Gastrocnemius medialis (tissue), 4 donors: Measurements from ENCODE around the gene CD274. TPM values are rescaled to one million over a fixed set of nuclear protein-coding genes. Genes with fewer than 3 reads are reported as not detected.

Source experiments
- ATAC-seq, 2 donors: fragments of 150-250 bp; one replicate each; pipeline ENCODE4 v1.9.1; 2016
- DNase-seq, 2 donors: peaks; one replicate each; pipeline ENCODE4 v3.0.0-alpha.2; 2019
- H3K27ac ChIP-seq, 4 donors: fragments of 200-600 bp; sonication (generic); 1 replicate in 1 of 4; 2 replicates in 3 of 4; pipeline ENCODE4 v1.5.1; 2016 to 2018; ENCODE audit warnings: mild to moderate bottlenecking in 2 of 4, moderate library complexity in 1 of 4
- H3K27me3 ChIP-seq, 3 donors: fragments of 200-600 bp; sonication (generic) in 2 of 3; 1 replicate in 1 of 3; 2 replicates in 2 of 3; pipeline versions ENCODE4 v1.5.1 to v1.6.0; 2016 to 2019; ENCODE audit warnings: mild to moderate bottlenecking in 1 of 3, moderate library complexity in 1 of 3
- H3K36me3 ChIP-seq, 2 donors: fragments of 200-600 bp; sonication (generic) in 1 of 2; one replicate each; pipeline ENCODE4 v1.5.1; 2017 to 2018
- H3K4me1 ChIP-seq, 2 donors: fragments of 200-600 bp; sonication (generic) in 1 of 2; one replicate each; pipeline ENCODE4 v1.5.1; 2016 to 2017; ENCODE audit warnings: mild to moderate bottlenecking in 2 of 2
- H3K4me3 ChIP-seq, 4 donors: fragments of 200-600 bp; sonication (generic) in 3 of 4; 1 replicate in 1 of 4; 2 replicates in 3 of 4; pipeline ENCODE4 v1.5.1; 2016 to 2019; ENCODE audit warnings: mild to moderate bottlenecking in 2 of 4
- H3K9me3 ChIP-seq, 3 donors: fragments of 200-600 bp; sonication (generic) in 2 of 3; 1 replicate in 1 of 3; 2 replicates in 2 of 3; pipeline ENCODE4 v1.5.1; 2016 to 2019
- CTCF ChIP-seq, 5 experiments: fragments of 450-650 bp in 3 of 5; fragments of 200-600 bp in 2 of 5; sonication (generic) in 2 of 5; IDR thresholded peaks in 4 of 5; conservative IDR thresholded peaks in 1 of 5; 1 replicate in 4 of 5; 2 replicates in 1 of 5; pipeline ENCODE4 v1.5.1; 2016 to 2019; ENCODE audit warnings: antibody characterized with exemption in 5 of 5, mild to moderate bottlenecking in 3 of 5, moderate library complexity in 3 of 5
- POLR2A ChIP-seq, 2 donors: fragments of 450-650 bp; IDR thresholded peaks; one replicate each; pipeline ENCODE4 v1.6.1; 2017; ENCODE audit warnings: antibody characterized with exemption in 2 of 2, mild to moderate bottlenecking in 2 of 2, moderate library complexity in 2 of 2
- in situ Hi-C, 4 donors: fragments of 200-750 bp; cut with MboI; loops; one replicate each; pipeline versions ENCODE4 v1.15.0 to v1.8.0; 2017; ENCODE audit warnings: low sequenced_read_pairs in 4 of 4
- intact Hi-C: fragments of 100-400 bp; cut with DNase I; formaldehyde crosslinking; loops from one replicate; pipeline ENCODE4 v1.15.1; 2023; ENCODE audit warnings: low total_unique reads
- total RNA-seq, 4 donors: library from RNA; depleted of rRNA; stranded (reverse); fragments of >200 nt; gene quantifications; one replicate each; pipeline versions ENCODE4 v1.1.0 to v1.2.3, GENCODE V29; 2016

The CD274 gene
- total RNA-seq, 4 donors from 2014 or later: 0.61 to 7.2 (median 1.6) TPM

DNA sequence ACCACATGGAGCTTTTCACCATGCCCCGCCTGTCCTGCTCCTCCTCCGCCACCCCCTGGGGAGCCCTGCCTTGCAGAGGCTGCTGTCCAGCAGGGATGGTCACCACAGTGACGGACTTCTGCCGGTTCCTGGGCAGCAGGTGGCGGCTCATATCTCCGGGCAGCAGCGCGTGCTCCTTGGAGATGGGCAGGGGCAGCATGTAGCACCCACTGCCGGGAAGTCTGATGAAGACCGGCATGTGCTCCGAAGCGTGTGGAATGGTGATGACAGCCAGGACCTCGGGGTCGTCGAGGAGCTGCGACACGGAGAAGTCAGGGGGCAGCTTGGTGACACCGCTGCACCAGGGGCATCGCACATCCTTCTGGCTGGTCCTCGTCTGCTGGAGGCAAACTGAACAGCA is 31.9 kb upstream of the CD274 start:
- no peaks in the 10 kb centered on the region for H3K27me3 ChIP-seq
- no peaks in the 10 kb centered on the region for H3K9me3 ChIP-seq
- no peak for DNase-seq
- intact Hi-C loops: no loop called here
- TF ChIP-seq POLR2A (IDR thresholded peaks at IDR 0.05) (no peak), CTCF (IDR thresholded peaks at IDR 0.05 in 4 of 5, conservative IDR thresholded peaks at IDR 0.05 in 1 of 5) (no peak)
- no peak overlapping the region for H3K4me3 ChIP-seq
- ATAC-seq: no peak
- no peaks in the 10 kb centered on the region for H3K4me1 ChIP-seq
- H3K27ac ChIP-seq: no peak overlapping the region
- peaks cover 0 to 11% of the 10 kb centered on the region in 2 donors for H3K36me3 ChIP-seq
- in situ Hi-C loops: loop anchor here in 2 of 4 donors (25.0 kb wide), 1 partner anchor 231 kb away; the partner anchor contains the start of gene INSL6 (in 2 of the 2)

- DNase-seq (no peak), ATAC-seq (no peak)
- H3K4me1 ChIP-seq: no peaks in the 10 kb centered on the region
- no peaks in the 10 kb centered on the region for H3K9me3 ChIP-seq
- no peak overlapping the region for H3K4me3 ChIP-seq
- H3K27ac ChIP-seq: no peak overlapping the region
- H3K36me3 ChIP-seq: peaks cover 0 to 11% of the 10 kb centered on the region in 2 donors
- H3K27me3 ChIP-seq: no peaks in the 10 kb centered on the region
- intact Hi-C loops: no loop called here
- in situ Hi-C loops: loop anchor here in 2 of 4 donors (25.0 kb wide), 1 partner anchor 233 kb away; the partner anchor contains the start of gene INSL6 (in 2 of the 2)
- TF ChIP-seq POLR2A (IDR thresholded peaks at IDR 0.05): no peak
- TF ChIP-seq CTCF (IDR thresholded peaks at IDR 0.05 in 4 of 5, conservative IDR thresholded peaks at IDR 0.05 in 1 of 5): no peak
Measured at GRCh38 chr9:5419987-5420386, 30.4 kb upstream of the CD274 start.

DNA sequence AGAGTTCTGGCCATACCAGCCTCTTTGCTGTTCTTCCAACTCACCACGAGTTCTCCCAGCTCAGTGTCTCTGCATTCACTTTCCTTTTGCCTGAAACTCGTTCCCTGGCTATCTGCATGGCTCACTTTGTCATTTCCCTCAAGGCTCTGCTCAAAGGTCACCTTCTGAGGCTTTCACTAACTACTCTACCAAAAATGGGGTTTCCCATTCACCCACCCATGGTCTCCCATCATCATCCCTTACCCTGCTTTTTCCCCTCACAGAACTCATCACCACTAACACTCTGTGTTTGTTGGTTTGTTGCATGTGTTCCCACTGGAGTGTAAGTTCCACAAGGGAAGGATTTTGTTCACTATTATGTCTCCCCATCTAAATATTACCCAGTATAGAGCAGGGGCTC is 29.2 kb upstream of the CD274 start:
- Histone ChIP-seq H3K27me3 (no peaks in the 10 kb centered on the region), H3K9me3 (no peaks in the 10 kb centered on the region), H3K4me1 (no peaks in the 10 kb centered on the region), H3K36me3 (peaks cover 0 to 11% of the 10 kb centered on the region in 2 donors), H3K4me3 (no peak overlapping the region), H3K27ac (no peak overlapping the region)
- no peak for ATAC-seq
- TF ChIP-seq POLR2A (IDR thresholded peaks at IDR 0.05) (no peak), CTCF (IDR thresholded peaks at IDR 0.05 in 4 of 5, conservative IDR thresholded peaks at IDR 0.05 in 1 of 5) (no peak)
- in situ Hi-C loops: loop anchor here in 2 of 4 donors (25.0 kb wide), 1 partner anchor 234 kb away; the partner anchor contains the start of gene INSL6 (in 2 of the 2)
- no peak for DNase-seq
- intact Hi-C loops: no loop called here

DNA sequence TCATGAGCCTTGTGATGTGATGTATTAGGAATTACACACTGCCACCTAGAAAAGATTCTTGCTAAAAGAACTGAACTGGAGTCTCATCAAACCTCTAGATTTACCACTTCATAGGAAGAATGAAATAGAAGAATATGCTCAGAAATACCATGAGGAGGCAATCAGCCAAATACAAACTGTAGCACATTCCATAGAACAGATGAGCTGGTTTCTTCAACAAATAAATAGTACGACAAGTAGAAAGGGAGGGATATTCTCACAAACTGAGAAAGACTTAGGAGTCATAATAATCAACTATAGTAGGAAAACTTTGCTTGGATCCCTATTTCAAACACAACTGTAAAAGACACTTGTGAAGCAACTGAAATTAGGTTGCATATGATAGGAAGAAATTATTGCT is 28.1 kb upstream of the CD274 start:
- TF ChIP-seq CTCF (IDR thresholded peaks at IDR 0.05 in 4 of 5, conservative IDR thresholded peaks at IDR 0.05 in 1 of 5) (no peak), POLR2A (IDR thresholded peaks at IDR 0.05) (no peak)
- peaks cover 0 to 11% of the 10 kb centered on the region in 2 donors for H3K36me3 ChIP-seq
- intact Hi-C loops (no loop called here), in situ Hi-C loops (loop anchor here in 2 of 4 donors (25.0 kb wide), 1 partner anchor 235 kb away; the partner anchor contains the start of gene INSL6 (in 2 of the 2))
- no peak for DNase-seq
- no peak for ATAC-seq
- no peaks in the 10 kb centered on the region for H3K9me3 ChIP-seq
- H3K4me1 ChIP-seq: no peaks in the 10 kb centered on the region
- H3K27me3 ChIP-seq: no peaks in the 10 kb centered on the region
- no peak overlapping the region for H3K4me3 ChIP-seq
- H3K27ac ChIP-seq: no peak overlapping the region
